Smooth muscle cell (in vitro differentiated cells): ENCODE measurements around the gene PAX9. TPM values are rescaled to one million over a fixed set of nuclear protein-coding genes. Genes with fewer than 3 reads are reported as not detected.
A peak's percentile ranks its signal among the peaks of the same experiment; 100 is the strongest.

Experiments used
- DNase-seq: peaks from one replicate; lab custom pipeline; 2025; ENCODE audit not compliant: unreplicated experiment; lab: John Stamatoyannopoulos, UW
- H2AFZ ChIP-seq: fragments of 200-600 bp; sonication (generic); 2 replicates; pipeline ENCODE4 v1.6.0; 2016; ENCODE audit warnings: antibody characterized with exemption, low read depth, mild to moderate bottlenecking
- H3F3A ChIP-seq: fragments of 200-600 bp; sonication (generic); 2 replicates; pipeline ENCODE4 v1.6.0; 2017; ENCODE audit warnings: antibody characterized with exemption, low read depth
- H3K27ac ChIP-seq: fragments of 200-600 bp; sonication (generic); 2 replicates; pipeline ENCODE4 v1.5.1; 2016; ENCODE audit warnings: low read depth, mild to moderate bottlenecking
- H3K27me3 ChIP-seq: fragments of 200-600 bp; sonication (generic); 2 replicates; pipeline ENCODE4 v1.6.1; 2016; ENCODE audit warnings: low read depth, mild to moderate bottlenecking
- H3K36me3 ChIP-seq: fragments of 200-600 bp; sonication (generic); 2 replicates; pipeline ENCODE4 v1.5.1; 2016; ENCODE audit warnings: low read depth
- H3K4me1 ChIP-seq: fragments of 200-600 bp; sonication (generic); 2 replicates; pipeline ENCODE4 v1.5.1; 2016; ENCODE audit warnings: low read depth
- H3K4me2 ChIP-seq: fragments of 200-600 bp; sonication (generic); 2 replicates; pipeline ENCODE4 v1.6.0; 2016; ENCODE audit warnings: mild to moderate bottlenecking
- H3K4me3 ChIP-seq: fragments of 200-600 bp; sonication (generic); 2 replicates; pipeline ENCODE4 v1.5.1; 2016; ENCODE audit warnings: mild to moderate bottlenecking
- H3K79me2 ChIP-seq: fragments of 200-600 bp; sonication (generic); 2 replicates; pipeline ENCODE4 v1.6.0; 2016; ENCODE audit warnings: low read depth, mild to moderate bottlenecking
- H3K9ac ChIP-seq: fragments of 200-600 bp; sonication (generic); 2 replicates; pipeline ENCODE4 v1.6.0; 2016; ENCODE audit warnings: low read depth
- H3K9me3 ChIP-seq: fragments of 200-600 bp; sonication (generic); replicated peaks from 2 replicates; pipeline ENCODE4 v1.5.1; 2016; ENCODE audit warnings: low read depth
- H4K20me1 ChIP-seq: fragments of 200-600 bp; sonication (generic); 2 replicates; pipeline ENCODE4 v1.6.0; 2016; ENCODE audit warnings: low read depth
- WGBS: methylation state at CpG from one replicate; pipeline ENCODE4 v1.1.7; 2016; ENCODE audit warnings: low lambda C conversion rate; 5-methylcytosine and 5-hydroxymethylcytosine counted together
- polyA plus RNA-seq: library from polyadenylated mRNA; unstranded; fragments of >200 nt; fragmentation: Nextera tagmentation; extraction: Ambion mirVana; gene quantifications from 2 replicates; pipeline ENCODE4 v1.2.1, GENCODE V29; 2016
- total RNA-seq: library from RNA; depleted of rRNA; stranded (reverse); fragments of >200 nt; gene quantifications from 2 replicates; pipeline ENCODE4 v1.2.3, GENCODE V29; 2014
- TF ChIP-seq, protein P1 (sequence below): fragments of 200-600 bp; sonication (generic); IDR thresholded peaks from 2 replicates; pipeline ENCODE4 v1.5.1; 2017; ENCODE audit warnings: borderline replicate concordance, mild to moderate bottlenecking, antibody characterized with exemption; ENCODE audit not compliant: insufficient read depth, poor library complexity, severe bottlenecking

PAX9 gene
- total and polyA plus RNA-seq, 2 experiments from 2014 or later: not detected

DNA sequence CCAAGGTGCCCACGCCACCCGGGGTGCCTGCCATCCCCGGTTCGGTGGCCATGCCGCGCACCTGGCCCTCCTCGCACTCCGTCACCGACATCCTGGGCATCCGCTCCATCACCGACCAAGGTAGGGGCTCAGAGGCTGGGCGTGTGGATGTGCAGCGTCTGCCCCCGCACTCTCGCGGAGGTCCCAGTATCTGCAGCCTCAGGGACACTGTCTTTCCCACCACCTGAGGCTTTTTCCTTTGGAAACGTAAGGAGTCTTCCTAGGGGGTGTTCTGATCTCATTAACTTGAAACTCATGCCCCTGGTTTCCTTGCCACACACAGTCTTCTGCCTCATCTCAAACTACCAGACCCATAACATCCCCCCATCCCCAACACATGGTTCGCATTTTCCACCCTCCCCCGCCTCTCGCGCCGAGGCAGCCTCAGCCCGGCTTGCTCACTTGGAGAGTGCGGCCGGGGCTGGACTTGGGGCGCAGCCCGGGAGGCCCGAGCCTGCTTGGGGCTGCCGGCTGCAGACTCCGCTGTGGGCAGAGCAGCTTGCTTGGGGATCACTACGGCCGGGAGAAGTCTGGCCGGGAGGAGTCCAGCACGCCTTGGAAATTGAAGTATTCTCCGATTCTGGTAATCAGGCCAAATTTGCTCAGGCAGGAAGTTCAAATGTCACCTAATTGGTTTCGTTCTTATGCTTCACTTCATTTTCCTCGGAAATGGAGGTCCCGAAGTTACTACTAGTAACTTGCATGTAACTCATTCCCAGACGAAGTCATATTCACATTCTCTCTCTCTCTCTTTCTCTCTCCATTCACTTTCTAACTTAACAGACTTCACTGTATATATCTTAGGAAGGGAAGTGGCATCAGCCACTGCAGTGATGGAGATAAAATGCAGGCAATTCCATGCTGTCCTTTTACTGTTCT, 2.0 kb downstream of the PAX9 start:
- Histone ChIP-seq H2AFZ (no peak overlapping the region), H3K4me3 (peak overlapping the region; percentile 62), H3F3A (no peaks in the 10 kb centered on the region), H3K9me3 (no peaks in the 10 kb centered on the region), H3K4me2 (peak overlapping the region; percentile 98), H4K20me1 (no peaks in the 10 kb centered on the region), H3K36me3 (no peaks in the 10 kb centered on the region), H3K27me3 (peaks cover 100% of the 10 kb centered on the region), H3K27ac (no peak overlapping the region), H3K9ac (no peak overlapping the region), H3K79me2 (no peaks in the 10 kb centered on the region), H3K4me1 (peaks cover 20% of the 10 kb centered on the region)
- 1% methylated on average over 38 of the region's 39 CpGs for WGBS
- no peak for DNase-seq
- TF ChIP-seq, protein P1, sequence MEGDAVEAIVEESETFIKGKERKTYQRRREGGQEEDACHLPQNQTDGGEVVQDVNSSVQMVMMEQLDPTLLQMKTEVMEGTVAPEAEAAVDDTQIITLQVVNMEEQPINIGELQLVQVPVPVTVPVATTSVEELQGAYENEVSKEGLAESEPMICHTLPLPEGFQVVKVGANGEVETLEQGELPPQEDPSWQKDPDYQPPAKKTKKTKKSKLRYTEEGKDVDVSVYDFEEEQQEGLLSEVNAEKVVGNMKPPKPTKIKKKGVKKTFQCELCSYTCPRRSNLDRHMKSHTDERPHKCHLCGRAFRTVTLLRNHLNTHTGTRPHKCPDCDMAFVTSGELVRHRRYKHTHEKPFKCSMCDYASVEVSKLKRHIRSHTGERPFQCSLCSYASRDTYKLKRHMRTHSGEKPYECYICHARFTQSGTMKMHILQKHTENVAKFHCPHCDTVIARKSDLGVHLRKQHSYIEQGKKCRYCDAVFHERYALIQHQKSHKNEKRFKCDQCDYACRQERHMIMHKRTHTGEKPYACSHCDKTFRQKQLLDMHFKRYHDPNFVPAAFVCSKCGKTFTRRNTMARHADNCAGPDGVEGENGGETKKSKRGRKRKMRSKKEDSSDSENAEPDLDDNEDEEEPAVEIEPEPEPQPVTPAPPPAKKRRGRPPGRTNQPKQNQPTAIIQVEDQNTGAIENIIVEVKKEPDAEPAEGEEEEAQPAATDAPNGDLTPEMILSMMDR: no peak

DNA sequence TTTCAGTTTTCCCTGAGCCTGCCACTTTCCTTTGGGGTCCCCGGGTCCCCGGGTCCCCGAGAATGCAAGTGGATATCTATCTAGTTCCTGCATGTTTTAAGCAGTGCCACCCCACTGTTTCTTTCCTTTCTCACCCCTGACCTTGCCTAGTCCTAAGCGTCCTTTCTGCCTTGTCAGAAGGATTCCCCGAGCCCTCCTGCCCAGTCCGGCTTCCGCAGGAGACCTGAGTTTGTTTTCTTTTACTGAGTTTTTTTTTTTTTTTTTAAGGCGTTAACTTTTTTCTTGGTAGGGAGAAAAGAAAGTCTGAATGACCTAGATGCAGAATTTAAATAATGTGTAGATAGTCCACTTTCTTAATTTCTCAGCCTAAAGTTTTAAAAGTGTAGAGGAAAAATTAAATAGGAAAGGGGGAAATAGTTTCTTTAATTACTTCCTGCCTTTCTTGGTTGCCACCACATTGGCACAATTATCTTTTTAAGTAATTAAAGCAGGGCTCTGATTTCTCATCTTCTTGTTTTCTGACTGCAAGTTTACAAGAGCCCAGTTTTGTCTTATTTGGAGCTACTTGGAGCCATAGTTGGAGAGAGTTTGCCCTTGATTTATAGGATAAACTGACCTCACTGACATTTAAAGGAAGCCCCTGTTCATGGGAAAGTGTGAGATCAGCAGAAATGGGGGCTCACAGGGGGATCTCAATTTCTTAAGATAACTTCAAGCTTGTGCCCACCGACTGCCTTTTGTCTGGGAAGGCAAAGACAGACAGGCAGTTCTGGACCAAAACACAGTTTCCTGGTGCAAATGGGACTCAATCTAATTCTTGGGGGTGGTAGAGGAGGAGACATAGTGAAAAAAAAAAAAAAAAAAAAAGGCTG, 2.9 kb downstream of the PAX9 start:
- DNase-seq: no peak
- peaks cover 100% of the 10 kb centered on the region for H3K27me3 ChIP-seq
- no peaks in the 10 kb centered on the region for H3F3A ChIP-seq
- no peaks in the 10 kb centered on the region for H3K36me3 ChIP-seq
- no peaks in the 10 kb centered on the region for H4K20me1 ChIP-seq
- H3K27ac ChIP-seq: no peak overlapping the region
- no peaks in the 10 kb centered on the region for H3K79me2 ChIP-seq
- 10% methylated on average over 9 of the region's 9 CpGs for WGBS
- TF ChIP-seq, protein P1: no peak
- no peak overlapping the region for H3K4me3 ChIP-seq
- no peak overlapping the region for H2AFZ ChIP-seq
- H3K9ac ChIP-seq: no peak overlapping the region
- H3K4me2 ChIP-seq: no peak overlapping the region
- no peaks in the 10 kb centered on the region for H3K9me3 ChIP-seq
- peaks cover 20% of the 10 kb centered on the region for H3K4me1 ChIP-seq

DNA sequence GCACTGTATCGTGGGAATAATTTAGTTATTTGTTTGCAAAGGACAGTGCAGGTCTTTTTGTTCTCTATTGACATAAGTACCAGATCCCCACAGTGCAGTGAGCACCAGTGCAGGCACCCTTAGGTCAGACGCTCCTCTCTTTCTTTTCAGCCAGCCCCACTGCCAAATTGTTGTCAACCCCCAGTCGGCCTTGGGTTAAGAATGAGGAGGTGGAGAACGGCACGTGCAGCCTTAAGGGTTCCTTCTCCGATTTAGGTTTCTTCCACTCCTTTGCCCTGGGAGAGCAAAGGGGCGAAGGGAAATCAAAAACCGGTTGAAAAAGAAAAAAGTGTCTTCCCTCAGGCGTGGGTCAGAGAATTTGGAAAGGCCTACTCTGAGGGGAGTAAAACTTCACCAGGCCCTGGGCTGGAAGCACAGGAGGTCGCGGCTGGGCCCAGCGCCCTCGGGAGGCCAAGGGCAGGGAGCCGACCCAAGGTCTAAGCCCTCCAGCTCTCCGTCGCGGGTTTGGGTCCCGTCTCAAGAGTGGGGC, 4.3 kb downstream of the PAX9 start:
- Histone ChIP-seq H2AFZ (no peak overlapping the region), H3K27me3 (peaks cover 100% of the 10 kb centered on the region)
- 19% methylated on average over 18 of the region's 18 CpGs for WGBS

More for the DNA sequence above, 4.3 kb downstream of the PAX9 start:
- Histone ChIP-seq H4K20me1 (no peaks in the 10 kb centered on the region), H3K4me3 (no peak overlapping the region), H3K4me1 (peaks cover 20% of the 10 kb centered on the region), H3K79me2 (no peaks in the 10 kb centered on the region), H3K9ac (no peak overlapping the region), H3K36me3 (no peaks in the 10 kb centered on the region), H3K9me3 (no peaks in the 10 kb centered on the region), H3F3A (no peaks in the 10 kb centered on the region), H3K27ac (no peak overlapping the region), H3K4me2 (no peak overlapping the region)
- DNase-seq: no peak
- TF ChIP-seq, protein P1: no peak
